AG20443 (cell line): Measurements from ENCODE around the gene MSH4.
"Not testable (repeated sequence)": the region's sequence is repeated elsewhere in the genome, so short reads cannot be mapped to it uniquely, and the experiment has no call there.

Experiments used
- DNase-seq: peaks from one replicate; pipeline ENCODE4 v3.0.0; 2012; ENCODE audit warnings: low spot score, mixed read lengths

Gene MSH4

DNA sequence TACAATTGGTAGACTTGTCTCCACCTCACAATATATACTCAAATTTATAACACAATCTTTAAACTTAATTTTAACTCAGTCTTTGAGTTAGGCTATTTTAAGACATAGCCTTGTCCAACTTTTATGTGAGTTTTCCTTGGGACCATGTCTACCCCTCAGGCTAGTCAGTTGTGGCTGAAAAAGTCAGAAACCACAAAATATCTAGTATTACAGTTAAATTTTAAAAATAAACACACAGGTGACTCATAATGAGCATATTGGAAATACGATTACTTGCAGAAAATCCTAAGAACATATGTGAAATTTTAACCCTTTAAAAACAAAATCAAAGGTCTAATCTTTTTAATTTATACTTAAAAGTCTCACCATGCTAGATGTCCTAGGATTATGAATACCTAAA, 140.4 kb downstream of the MSH4 start:
- DNase-seq, result no peak

DNA sequence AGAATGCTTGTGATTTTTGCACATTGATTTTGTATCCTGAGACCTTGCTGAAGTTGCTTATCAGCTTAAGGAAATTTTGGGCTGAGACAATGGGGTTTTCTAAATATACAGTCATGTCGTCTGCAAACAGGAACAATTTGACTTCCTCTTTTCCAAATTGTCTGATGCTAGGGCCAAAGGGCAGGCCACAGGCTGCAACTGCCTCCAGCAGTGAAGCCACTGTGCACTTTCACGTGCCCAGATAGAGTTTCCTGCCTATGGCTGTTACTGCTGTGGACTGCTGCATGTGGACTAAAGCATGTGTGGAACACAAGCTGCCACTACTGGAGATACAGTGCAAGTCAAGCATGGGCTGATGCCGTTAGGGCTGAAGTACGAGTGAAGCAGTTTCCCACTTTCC, 146.4 kb downstream of the MSH4 start:
- DNase-seq, result not testable (repeated sequence)

DNA sequence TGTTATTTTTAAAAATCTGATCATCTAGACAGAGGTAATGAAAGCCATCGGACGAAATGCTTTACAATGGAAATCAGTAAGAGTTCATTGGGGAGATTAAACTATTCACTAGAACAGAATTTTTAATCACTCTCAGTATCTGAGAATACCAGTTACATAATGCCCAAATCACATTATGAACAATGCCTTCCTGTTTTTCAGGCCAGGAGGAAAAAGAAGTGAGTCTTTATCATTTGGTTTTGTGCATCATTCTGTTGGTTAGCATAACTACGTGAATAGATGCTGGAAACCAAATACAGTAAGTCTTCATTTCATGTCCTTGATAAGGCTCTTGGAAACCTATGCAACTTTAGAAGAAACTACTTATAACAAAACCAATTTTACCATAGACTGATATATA, 153.5 kb downstream of the MSH4 start:
- DNase-seq, result no peak

- no peak for DNase-seq
Measured at GRCh38 chr1:75952016-75952415, 155.3 kb downstream of the MSH4 start.

GRCh38 chr1:75953461-75953860, 156.8 kb downstream of the MSH4 start:
- no peak for DNase-seq

- no peak for DNase-seq
Measured at GRCh38 chr1:75954586-75954985, 157.9 kb downstream of the MSH4 start.
